NB4 (cell line): Measurements from ENCODE around the gene RPAP3.

ENCODE experiments used
- DNase-seq: peaks from one replicate; pipeline ENCODE4 v3.0.0; 2010; ENCODE audit warnings: low read depth
- H3K4me3 ChIP-seq: one replicate; pipeline ENCODE4 v1.5.1; 2011; ENCODE audit warnings: mild to moderate bottlenecking, low read depth, low read length, moderate library complexity
- CTCF ChIP-seq: IDR thresholded peaks from one replicate; pipeline ENCODE4 v1.5.1; 2012; ENCODE audit warnings: low read depth, low read length
- MAX ChIP-seq: IDR thresholded peaks from 2 replicates; pipeline ENCODE4 v1.6.1; 2011; ENCODE audit warnings: low read depth, low read length
- MYC ChIP-seq: IDR thresholded peaks from 2 replicates; pipeline ENCODE4 v1.6.1; 2011; ENCODE audit warnings: low read depth, low read length
- POLR2A ChIP-seq: IDR thresholded peaks from 2 replicates; pipeline ENCODE4 v1.6.1; 2011; ENCODE audit warnings: mild to moderate bottlenecking; ENCODE audit not compliant: insufficient read length; ENCODE audit errors: extremely low read depth

The RPAP3 gene

GRCh38 chr12:47735649-47736048, 29.8 kb upstream of the RPAP3 start:
- no peak for TF ChIP-seq POLR2A
- no peak for TF ChIP-seq CTCF
- no peak for TF ChIP-seq MYC
- TF ChIP-seq MAX, result no peak
- no peak for DNase-seq
- no peak overlapping the region for H3K4me3 ChIP-seq

- no peak overlapping the region for H3K4me3 ChIP-seq
- no peak for DNase-seq
- no peak for TF ChIP-seq MYC
These were observed 29.1 kb upstream of the RPAP3 start for GRCh38 chr12:47734725-47735480.

- no peak overlapping the region for H3K4me3 ChIP-seq
- no peak for DNase-seq
- TF ChIP-seq POLR2A (no peak), CTCF (no peak), MAX (no peak), MYC (no peak)
These were observed 27.3 kb upstream of the RPAP3 start for GRCh38 chr12:47733142-47733541.

GRCh38 chr12:47732504-47732903, 26.7 kb upstream of the RPAP3 start:
- DNase-seq, result no peak
- H3K4me3 ChIP-seq, result no peak overlapping the region
- TF ChIP-seq POLR2A (no peak), CTCF (no peak), MAX (no peak), MYC (no peak)

- TF ChIP-seq MYC, result no peak
- no peak for TF ChIP-seq POLR2A
- no peak for TF ChIP-seq CTCF
- no peak for TF ChIP-seq MAX
- H3K4me3 ChIP-seq, result no peak overlapping the region
- no peak for DNase-seq
These were observed 25.9 kb upstream of the RPAP3 start for GRCh38 chr12:47731723-47732122.

- no peak for DNase-seq
- no peak overlapping the region for H3K4me3 ChIP-seq
- no peak for TF ChIP-seq POLR2A
- no peak for TF ChIP-seq MYC
- no peak for TF ChIP-seq CTCF
- no peak for TF ChIP-seq MAX
These were observed 24.5 kb upstream of the RPAP3 start for GRCh38 chr12:47730341-47730744.
